ENCODE data around the gene TLCD4.

DNA sequence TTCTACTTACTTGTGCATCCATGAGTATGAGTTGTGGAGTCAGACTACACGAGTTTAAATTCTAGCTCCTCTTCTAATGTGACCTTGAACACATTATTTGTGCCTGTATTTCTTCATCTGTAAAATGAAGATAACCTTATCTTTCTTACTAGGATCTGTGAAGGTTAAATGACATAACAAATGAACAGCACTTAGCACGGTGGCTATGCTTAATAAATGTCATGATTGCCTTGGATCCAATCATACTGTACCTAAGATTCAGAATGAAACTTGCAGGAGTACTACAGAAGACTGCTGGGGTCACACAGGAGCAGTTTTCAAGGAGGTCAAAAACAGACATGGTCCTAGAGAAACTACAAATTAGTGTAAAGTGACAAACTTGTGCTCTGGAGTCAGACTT lies 22.2 kb upstream of the TLCD4 start:
- TF ChIP-seq CTCF (conservative IDR thresholded peaks at IDR 0.05 in 1 of 2, IDR thresholded peaks at IDR 0.05 in 1 of 2; ENCODE audit: extremely low read depth in 1 of 2, insufficient read depth in 1 of 2, low read depth in 1 of 2, low read length in 2 of 2) (no peak), EZH2 (IDR thresholded peaks at IDR 0.05; ENCODE audit: borderline replicate concordance, low read length) (no peak)
